WERI-Rb-1 (cell line): Measurements from ENCODE around the gene ENPP3.

Experiments used
- DNase-seq: peaks from one replicate; pipeline ENCODE4 v3.0.0-alpha.2; 2020
- H3K27ac ChIP-seq: fragments of 250-450 bp; sonication (Bioruptor Pico); 2 replicates; pipeline ENCODE4 v1.5.1; 2020; ENCODE audit warnings: mild to moderate bottlenecking, moderate library complexity
- H3K27me3 ChIP-seq: fragments of 250-450 bp; sonication (Bioruptor Pico); 2 replicates; pipeline ENCODE4 v1.5.1; 2021; ENCODE audit warnings: mild to moderate bottlenecking, low read depth, moderate library complexity; ENCODE audit not compliant: insufficient read depth, severe bottlenecking
- H3K36me3 ChIP-seq: fragments of 250-450 bp; sonication (Bioruptor Pico); 2 replicates; pipeline ENCODE4 v1.5.1; 2020; ENCODE audit warnings: mild to moderate bottlenecking, moderate library complexity
- H3K4me3 ChIP-seq: 2 replicates; pipeline ENCODE4 v1.5.1; 2011; ENCODE audit warnings: low read depth, mild to moderate bottlenecking, control low read depth, low read length
- H3K9me3 ChIP-seq: fragments of 250-450 bp; sonication (Bioruptor Pico); 2 replicates; pipeline ENCODE4 v1.5.1; 2021; ENCODE audit warnings: mild to moderate bottlenecking, moderate library complexity; ENCODE audit not compliant: severe bottlenecking
- TF ChIP-seq, protein P1 (sequence below): IDR thresholded peaks from 2 replicates; pipeline ENCODE4 v1.5.1; 2011; ENCODE audit warnings: low read depth, mild to moderate bottlenecking, control low read depth, inconsistent platforms, low read length

ENPP3 gene

DNA sequence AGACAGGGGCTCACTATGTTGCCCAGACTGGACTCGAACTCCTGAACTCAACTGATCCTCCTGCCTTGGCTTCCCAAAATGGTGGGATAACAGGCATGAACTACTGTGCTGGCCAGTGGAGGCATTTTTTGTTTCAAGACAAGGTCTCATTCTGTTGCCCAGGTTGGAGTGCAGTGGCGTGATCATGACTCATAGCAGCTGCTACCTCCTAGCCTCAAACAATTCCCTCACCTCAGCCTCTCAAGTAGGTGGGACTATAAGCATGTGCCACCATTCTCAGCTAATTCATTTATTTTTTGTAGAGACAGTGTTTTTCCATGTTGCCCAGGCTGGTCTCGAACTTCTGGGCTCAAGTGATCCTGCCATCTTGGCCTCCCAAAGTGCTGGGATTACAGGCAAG is 17.2 kb downstream of the ENPP3 start:
- no peak overlapping the region for H3K27ac ChIP-seq
- no peaks in the 10 kb centered on the region for H3K9me3 ChIP-seq
- H3K36me3 ChIP-seq, result no peaks in the 10 kb centered on the region
- no peaks in the 10 kb centered on the region for H3K27me3 ChIP-seq
- H3K4me3 ChIP-seq, result no peak overlapping the region
- DNase-seq, result no peak
- TF ChIP-seq, protein P1, sequence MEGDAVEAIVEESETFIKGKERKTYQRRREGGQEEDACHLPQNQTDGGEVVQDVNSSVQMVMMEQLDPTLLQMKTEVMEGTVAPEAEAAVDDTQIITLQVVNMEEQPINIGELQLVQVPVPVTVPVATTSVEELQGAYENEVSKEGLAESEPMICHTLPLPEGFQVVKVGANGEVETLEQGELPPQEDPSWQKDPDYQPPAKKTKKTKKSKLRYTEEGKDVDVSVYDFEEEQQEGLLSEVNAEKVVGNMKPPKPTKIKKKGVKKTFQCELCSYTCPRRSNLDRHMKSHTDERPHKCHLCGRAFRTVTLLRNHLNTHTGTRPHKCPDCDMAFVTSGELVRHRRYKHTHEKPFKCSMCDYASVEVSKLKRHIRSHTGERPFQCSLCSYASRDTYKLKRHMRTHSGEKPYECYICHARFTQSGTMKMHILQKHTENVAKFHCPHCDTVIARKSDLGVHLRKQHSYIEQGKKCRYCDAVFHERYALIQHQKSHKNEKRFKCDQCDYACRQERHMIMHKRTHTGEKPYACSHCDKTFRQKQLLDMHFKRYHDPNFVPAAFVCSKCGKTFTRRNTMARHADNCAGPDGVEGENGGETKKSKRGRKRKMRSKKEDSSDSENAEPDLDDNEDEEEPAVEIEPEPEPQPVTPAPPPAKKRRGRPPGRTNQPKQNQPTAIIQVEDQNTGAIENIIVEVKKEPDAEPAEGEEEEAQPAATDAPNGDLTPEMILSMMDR, result no peak

DNA sequence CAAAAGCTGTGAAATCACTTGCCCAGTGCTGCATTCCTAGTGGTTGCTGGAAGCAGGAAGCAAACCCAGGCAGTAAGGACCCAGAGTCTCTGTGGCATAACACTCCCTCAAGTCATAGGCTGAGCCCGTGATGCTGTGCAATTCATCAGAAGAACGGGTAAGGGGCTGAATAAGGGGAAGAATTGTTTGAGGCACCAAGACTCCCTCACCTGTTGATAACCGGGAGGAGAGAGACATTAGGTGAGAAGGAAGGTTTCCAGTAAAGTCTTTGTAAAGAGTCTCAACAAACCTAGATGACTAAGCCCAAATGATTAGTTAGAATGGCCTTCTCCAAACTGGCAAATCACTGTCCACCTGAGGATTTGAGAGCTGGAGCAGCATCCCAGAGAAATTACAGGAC is 18.3 kb downstream of the ENPP3 start:
- no peak for DNase-seq

DNA sequence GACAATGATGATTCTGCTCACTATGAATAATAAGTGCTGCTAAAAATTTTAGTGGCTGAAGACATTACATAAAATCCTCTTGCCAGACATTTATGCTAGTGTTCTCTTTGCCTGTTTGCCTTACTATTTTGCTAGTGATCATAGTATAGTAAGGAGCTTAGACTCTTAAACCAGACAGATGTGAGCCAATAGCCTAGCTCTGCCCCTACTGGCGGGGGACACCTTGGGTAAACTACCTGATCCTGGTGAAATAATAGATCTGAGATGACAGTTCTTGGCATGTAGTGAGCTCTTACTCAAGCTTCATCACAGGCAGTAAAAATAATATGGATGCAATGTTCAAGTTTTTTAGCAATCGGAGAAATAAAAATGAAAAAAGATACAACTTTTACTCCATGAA is 18.8 kb downstream of the ENPP3 start:
- Histone ChIP-seq H3K27ac (no peak overlapping the region), H3K36me3 (no peaks in the 10 kb centered on the region), H3K27me3 (no peaks in the 10 kb centered on the region), H3K9me3 (no peaks in the 10 kb centered on the region), H3K4me3 (no peak overlapping the region)
- DNase-seq, result no peak
- TF ChIP-seq, protein P1, result no peak

More for the DNA sequence above, 18.3 kb downstream of the ENPP3 start:
- H3K36me3 ChIP-seq, result no peaks in the 10 kb centered on the region
- TF ChIP-seq, protein P1, result no peak
- H3K4me3 ChIP-seq, result no peak overlapping the region
- no peak overlapping the region for H3K27ac ChIP-seq
- H3K27me3 ChIP-seq, result no peaks in the 10 kb centered on the region
- H3K9me3 ChIP-seq, result no peaks in the 10 kb centered on the region

DNA sequence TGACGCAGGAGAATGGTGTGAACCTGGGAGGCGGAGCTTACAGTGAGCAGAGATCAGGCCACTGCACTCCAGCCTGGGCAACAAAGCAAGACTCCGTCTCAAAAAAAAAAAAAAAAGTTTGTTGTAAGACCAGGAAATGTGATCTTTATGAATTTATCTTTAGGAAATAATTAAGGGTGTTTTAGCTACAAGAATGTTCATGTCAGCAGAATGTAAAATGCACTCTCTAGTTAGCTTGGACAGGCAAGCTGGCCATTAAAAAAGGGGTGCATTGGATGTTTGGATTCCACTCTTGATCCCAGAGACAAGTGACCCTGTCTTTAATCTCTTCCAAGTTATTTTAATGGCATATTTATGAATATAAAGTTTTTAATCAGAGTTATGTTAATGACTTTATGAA is 19.6 kb downstream of the ENPP3 start:
- TF ChIP-seq, protein P1, result no peak
- H3K27ac ChIP-seq, result no peak overlapping the region
- no peak for DNase-seq
- H3K27me3 ChIP-seq, result no peaks in the 10 kb centered on the region
- no peaks in the 10 kb centered on the region for H3K9me3 ChIP-seq
- no peaks in the 10 kb centered on the region for H3K36me3 ChIP-seq
- H3K4me3 ChIP-seq, result no peak overlapping the region

DNA sequence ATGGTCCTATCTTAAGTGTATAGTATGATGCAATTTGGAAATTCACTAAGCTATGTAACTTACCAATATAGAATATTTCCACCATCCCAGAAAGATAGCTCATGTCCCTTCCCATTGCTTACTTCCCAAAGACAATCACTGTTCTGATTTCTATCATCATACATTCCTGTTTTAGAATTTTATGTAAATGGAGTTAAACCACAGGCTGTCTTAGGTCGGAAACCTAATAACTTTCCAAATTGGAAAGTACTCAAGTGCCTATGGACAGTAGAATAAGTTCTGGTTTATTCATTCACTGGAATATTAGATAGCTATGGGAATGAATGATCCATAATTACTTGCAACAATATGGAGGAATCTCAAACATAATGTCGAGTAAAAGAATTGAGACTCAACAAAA is 20.1 kb downstream of the ENPP3 start:
- Histone ChIP-seq H3K4me3 (no peak overlapping the region), H3K27ac (no peak overlapping the region), H3K36me3 (no peaks in the 10 kb centered on the region), H3K27me3 (no peaks in the 10 kb centered on the region), H3K9me3 (no peaks in the 10 kb centered on the region)
- no peak for DNase-seq
- TF ChIP-seq, protein P1, result no peak

DNA sequence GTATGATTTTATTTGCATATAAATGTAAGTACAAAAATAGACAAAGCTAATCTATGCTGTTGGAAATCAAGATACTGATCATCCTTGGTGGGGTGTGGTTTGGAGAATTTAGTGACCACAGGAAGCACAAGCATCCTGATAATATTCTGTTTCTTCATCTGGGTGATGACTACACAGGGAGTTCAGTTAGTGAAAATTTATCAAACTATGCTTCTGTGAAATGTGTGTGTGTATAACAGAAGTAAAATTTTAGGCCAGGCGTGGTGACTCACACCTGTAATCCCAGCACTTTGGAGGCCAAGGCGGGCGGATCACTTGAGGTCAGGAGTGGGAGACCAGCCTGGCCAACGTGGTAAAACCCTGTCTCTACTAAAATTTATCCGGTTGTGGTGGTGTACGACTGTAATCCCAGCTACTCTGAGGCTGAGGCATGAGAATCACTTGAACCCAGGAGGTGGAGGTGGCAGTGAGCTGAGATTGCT is 20.6 kb downstream of the ENPP3 start:
- TF ChIP-seq, protein P1, result no peak
- Histone ChIP-seq H3K27me3 (no peaks in the 10 kb centered on the region), H3K36me3 (no peaks in the 10 kb centered on the region), H3K9me3 (no peaks in the 10 kb centered on the region), H3K4me3 (no peak overlapping the region), H3K27ac (no peak overlapping the region)
- no peak for DNase-seq
